ENCODE measurements around the gene WDTC1.
"Not testable (repeated sequence)": the region's sequence is repeated elsewhere in the genome, so short reads cannot be mapped to it uniquely, and the experiment has no call there.

GRCh38 chr1:27285821-27286220 lies 51.4 kb downstream of the WDTC1 start:
- not testable (repeated sequence) for TF ChIP-seq CTCF (IDR thresholded peaks at IDR 0.05 in 8 of 11, conservative IDR thresholded peaks at IDR 0.05 in 3 of 11); POLR2A (IDR thresholded peaks at IDR 0.05); POLR2AphosphoS5 (IDR thresholded peaks at IDR 0.05)

Data from spleen (tissue), 7 donors.